HG03159 (cell line): ENCODE results near the gene PTPRM.

Experiments
- ATAC-seq: cut with Tn5 transposase; IDR thresholded peaks from one replicate; pipeline ENCODE4 v1.9.1; 2021; ENCODE audit warnings: mild to moderate bottlenecking, moderate library complexity; ENCODE audit not compliant: unreplicated experiment

PTPRM gene

DNA sequence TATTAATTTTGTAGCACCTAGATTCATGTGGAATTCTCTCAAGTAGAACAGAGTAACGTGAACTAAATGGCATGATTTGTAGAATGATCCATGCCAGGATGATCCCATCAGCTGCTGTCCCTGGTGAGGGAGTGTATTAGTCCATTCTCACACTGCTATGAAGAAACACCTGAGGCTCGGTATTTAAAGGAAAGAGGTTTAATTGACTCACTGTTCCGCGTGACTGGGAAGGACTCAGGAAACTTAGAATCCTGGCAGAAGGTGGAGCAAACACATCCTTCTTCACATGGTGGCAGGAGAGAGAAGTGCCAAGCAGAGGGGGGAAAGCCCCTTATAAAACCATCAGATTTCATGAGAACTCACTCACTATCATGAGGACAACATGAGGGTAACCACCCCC is 312.6 kb downstream of the PTPRM start:
- ATAC-seq, result no peak

DNA sequence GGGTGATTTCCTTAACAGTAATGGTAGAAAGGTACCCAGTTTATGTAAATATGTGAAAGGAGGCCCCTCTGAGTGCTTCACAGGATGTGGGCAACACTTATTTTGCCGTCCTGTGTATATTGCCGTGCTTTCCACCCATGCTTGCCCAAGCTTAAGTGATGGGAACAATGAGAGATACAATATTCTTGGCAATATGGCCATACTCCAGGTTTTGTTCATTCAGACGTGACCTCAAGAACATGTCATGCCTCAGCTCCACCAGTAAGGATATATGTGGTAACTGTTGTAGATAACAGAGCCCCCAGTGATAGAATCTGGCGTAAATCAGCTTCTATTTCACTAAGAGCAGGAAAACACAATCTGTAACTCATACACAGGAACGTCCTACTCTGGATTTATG is 318.7 kb downstream of the PTPRM start:
- ATAC-seq, result no peak

DNA sequence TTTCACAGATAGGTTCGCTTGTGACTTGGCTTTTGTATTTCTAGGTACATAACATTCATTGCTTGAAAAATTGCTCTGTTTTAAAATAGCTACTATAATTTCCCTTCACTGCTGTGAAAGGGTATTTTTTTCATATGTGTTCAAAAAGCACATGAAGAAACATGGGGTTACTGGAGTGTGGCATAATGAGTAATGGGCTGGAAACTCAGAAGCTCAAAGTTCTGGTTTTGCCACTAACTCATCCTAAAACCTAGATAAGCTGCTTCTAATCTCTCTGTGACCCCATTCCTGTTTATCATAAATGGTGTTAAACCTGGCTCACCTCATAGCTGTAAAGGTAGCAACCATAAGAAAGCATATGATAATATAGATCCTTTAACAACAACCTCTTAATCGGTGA is 319.3 kb downstream of the PTPRM start:
- ATAC-seq, result no peak

DNA sequence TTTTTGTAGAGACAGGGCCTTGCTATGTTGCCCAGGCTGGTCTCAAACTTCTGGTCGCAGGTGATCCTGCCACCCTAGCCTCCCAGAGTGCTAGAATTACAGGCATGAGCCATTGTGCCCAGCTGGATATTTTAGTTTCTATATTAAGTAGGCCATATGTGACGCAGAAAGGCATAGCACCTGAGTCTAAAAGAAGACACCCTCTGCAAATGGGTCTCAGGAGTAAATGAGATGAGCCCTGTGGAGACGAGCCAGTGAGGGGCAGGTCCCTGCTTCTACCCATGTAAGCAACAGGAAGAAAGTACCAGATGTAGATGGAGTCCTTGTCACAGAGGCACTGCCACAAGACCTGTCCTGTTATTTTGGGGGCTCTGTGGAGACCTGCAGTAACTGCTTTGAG is 322.4 kb downstream of the PTPRM start:
- ATAC-seq, result no peak

DNA sequence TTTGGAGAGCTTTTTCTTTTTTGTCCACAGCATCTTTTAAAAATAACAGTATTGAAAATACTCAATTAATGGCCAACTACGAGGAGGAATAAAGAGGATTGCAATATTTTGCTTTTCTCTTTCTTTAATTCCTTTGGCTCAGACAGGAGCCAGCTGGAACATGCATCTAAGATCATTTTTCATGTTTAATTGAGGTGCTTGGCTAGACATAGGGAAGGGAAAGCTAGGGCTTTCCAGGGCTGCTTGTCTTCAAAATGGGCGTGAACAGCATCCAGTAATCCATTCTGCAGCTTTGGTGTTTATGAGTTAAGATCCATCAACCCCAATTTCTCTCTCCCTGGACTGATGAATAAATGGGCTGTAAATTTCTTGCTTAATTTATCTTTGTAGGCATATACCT is 323.0 kb downstream of the PTPRM start:
- ATAC-seq, result no peak

DNA sequence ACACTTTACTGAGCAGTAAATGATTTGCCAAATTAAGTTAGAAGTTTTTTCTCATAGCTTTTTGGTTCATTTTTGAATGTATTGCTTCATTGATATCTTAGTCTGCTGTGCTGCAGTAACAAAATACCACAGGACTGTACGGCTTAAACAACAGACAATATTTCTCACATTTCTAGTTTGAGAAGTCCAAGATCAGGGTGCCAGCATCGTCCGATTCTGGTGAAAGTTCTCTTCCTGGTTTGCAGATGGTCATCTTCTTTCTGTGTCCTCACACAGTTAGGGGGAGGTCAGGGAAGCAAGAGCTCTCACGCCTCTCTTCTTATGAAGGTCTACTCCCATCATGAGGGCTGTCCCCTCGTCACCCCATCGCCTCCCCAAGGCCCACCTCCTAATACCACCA is 325.4 kb downstream of the PTPRM start:
- no peak for ATAC-seq

DNA sequence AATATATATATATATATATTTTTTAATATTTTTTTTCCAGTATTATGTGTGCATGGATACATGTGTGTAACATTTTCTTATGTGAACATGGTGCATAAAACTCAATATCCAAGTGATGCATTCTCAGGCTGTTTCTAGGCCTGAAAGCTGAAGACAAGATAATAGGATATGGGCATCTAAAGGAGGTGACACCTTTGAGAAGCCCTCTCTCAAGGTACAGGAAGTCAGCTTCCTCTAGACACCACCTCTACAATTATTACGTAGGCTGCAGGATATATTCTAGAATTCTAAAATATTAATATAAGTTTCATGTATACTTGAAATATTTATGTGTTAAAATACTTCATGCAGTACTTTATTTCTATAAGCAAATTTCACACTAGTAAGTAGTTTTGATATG is 327.5 kb downstream of the PTPRM start:
- ATAC-seq, result no peak

DNA sequence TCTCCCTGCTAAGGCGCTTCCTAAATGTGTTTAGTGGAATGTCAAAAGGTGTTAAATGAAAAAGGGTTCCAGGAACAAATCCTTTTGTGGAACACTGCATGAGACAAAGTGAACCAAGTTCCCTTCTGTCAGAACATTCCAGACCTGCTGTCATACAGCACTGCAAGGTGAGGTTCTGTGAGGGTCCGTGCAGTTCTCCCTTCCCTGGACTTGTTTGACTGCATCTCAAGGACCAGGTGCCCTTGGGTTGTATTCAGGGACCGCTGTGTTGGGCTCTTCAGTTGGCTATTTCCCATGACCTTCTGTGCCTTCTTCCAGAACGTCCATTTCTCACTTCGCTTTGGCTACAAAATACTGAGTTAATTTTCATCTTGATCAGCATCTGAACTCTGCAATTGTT is 328.2 kb downstream of the PTPRM start:
- no peak for ATAC-seq

DNA sequence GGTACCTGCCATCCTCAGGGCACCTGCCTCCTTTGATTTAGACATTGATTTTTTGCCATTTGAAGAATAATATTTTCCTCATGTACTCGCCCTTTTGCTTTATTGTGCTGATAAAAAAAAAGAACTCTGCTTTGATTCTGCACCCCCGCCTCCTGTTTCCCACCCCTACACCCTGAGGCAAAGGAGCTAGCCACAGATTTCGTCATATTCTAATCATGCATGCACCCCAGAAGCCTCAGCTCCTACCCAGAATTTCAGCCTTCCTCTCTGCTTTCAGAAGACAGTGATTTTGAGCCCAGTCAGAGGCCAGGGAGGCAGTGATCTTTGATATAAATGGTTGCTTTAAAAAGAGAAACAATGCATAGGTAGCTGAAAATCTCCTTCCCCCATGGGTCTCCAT is 329.0 kb downstream of the PTPRM start:
- no peak for ATAC-seq

DNA sequence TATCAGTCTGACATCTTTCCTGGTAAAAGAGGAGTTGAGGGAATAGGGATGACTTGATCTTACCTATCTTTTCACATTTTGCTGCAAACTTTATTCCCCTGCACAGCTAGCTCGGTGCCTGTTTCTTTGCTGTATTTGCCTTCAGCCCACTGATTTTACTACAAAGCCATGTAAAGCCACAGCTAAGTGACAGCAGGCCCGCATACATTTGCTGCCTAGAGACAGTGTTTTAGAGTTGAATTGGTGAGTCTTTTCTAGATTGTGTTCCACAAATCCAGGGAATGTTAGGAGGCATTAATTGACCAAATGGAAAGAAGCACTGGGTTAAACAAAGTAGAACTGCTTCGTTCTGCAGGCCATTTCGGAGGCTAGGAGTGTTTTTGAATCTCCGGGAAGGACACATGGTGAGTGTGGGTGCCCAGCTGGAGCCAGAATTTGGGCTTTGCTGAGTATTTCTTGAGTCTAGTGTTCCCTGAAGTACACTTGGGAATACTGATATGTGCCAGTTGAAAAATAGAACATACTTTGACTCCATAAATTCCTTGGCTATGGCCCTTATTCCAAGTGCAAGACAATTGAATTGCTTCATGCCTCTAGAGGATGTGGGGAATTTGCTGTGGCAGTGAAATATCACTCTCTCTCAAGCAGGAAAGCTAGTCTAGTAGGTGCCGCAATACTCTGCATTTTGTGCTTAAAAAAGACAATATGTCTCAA is 329.8 kb downstream of the PTPRM start:
- no peak for ATAC-seq

DNA sequence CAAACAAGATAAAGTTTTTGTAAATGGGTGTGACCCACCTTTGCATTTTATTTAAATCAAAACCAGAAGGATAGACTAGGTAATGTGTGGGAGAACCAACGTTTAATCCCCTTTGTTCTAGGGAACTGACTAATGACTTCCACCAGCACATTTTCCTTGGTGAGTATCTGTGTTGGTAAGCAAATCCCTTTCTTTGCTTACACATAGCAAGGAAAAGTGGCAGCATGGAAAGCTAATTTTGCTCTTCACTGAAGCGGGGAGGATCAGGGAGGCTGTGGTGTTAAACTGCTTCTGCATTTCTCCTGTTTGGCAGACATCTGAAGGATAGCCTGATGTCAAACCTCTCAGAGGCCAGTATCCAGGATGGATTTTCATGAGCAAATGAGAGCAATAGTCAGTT is 331.1 kb downstream of the PTPRM start:
- no peak for ATAC-seq

DNA sequence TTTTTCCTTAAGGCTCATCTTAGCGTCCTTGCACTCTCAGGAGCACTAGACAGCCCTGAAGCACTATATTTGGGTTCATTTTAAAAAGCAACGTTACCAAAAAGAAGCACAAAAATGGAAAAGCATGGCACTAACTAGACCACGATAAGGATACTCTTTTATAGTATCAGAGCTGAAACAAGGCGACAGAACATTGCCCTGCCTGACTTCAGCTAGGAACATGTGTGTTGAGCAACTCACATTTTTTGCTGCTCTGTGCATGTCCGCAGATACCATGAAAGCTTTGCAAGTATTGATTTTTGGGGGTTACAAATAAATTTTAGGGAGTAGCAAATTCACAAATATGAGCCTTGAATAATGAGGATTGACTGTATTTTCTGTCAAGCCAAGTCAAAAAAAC is 332.0 kb downstream of the PTPRM start:
- ATAC-seq, result no peak

DNA sequence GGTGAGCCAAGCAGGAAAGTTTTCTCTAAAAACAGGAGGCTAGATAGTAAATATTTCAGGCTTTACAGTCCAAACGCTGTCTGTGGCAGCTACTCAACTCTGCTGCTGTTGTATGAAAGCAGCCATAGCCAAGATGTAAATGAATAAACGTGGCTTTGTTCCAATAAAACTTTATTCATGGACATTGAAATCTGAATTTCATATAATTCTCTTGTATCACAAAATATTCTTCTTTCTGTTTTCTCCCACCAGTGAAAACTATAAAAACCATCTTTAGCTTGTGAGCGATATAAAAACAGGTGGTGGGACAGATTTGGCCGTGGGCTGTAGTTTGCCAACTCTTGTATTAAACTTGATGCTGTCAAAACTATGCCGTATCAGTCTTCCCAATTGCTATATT is 333.0 kb downstream of the PTPRM start:
- no peak for ATAC-seq

DNA sequence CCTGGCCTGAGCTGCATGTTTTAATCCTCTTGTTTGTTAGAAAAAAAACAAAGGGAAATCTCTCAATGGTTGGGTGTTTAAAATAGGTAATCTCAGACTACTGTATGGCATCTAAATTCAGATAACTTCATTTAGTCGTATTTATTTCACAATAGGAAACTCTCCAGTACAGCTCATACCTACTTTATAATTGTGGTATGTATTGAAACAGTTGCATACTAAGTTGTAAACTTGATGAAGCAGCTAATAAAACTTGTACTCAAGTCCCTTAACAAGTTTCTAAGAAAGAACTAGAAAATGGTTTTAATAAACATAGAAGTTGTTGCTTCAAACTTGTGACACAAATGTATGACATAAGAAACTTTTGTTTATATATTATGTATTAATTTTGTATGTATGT is 334.5 kb downstream of the PTPRM start:
- no peak for ATAC-seq

DNA sequence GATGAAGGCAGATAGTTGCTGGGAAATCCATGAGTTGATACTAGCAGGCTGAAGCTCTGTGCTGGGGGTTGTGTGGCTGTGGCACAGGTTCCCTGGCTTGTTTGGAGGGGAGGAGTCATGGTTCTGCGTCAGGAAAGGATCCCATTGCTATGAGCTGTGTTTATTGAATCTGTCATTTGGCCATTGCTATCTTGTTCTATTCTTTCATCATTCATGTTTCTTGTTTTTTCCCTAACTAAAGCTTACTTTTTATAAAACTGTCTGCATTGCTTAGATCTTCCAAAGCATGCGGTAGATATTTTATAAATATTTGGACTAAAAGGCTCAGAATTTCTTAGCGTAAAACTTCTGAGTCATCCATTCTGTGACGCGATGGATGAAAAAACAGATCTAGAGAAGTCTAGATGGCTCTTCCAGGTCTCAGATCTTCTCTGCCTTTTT is 335.3 kb downstream of the PTPRM start:
- no peak for ATAC-seq

DNA sequence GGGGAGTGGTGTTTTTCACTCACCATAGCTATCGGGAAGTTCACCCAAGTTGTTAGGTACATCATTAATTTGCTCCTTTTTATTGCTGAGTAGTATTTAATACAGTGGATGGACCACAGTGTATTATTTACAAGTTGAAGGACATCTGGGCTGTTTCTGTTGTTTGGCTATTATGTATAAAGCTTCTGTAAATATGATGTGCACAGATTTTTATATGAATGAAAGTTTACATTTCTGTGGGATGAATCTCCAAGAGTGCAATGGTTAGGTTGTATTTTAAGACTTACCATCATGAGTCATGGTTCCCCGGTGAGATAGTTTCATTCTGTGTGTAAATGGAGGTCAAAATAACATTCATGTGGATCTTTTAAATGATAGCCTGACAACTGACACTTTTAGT is 337.4 kb downstream of the PTPRM start:
- ATAC-seq, result no peak

DNA sequence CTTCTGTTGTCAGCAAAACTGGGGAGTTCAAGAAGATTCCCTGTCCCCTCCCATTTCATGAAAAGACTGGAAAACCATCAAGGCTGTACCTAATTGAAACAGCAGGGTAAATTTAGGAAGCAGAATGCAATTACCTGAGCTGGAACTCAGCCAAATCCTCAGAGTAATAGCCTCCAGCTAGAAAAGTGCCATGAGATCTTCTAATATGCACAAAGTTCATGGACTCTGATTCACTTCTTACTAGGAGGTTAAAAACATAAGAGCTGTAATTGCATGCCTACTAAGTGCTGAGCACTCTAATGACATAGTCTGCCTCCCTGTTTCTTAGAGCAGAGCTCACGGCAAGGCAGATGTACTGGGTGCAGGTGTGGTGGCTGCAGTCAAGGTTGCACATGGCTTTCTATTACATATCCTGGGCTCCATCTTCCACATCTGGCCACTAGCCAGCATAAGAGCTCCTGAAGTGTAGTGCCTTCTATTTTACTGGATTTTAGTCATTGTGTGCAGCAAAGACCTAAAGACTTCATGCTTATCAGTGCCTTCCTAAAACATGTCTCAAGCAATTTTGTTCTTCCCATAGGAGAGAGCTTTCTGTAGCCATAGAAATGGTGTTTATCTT is 341.7 kb downstream of the PTPRM start:
- ATAC-seq, result no peak

DNA sequence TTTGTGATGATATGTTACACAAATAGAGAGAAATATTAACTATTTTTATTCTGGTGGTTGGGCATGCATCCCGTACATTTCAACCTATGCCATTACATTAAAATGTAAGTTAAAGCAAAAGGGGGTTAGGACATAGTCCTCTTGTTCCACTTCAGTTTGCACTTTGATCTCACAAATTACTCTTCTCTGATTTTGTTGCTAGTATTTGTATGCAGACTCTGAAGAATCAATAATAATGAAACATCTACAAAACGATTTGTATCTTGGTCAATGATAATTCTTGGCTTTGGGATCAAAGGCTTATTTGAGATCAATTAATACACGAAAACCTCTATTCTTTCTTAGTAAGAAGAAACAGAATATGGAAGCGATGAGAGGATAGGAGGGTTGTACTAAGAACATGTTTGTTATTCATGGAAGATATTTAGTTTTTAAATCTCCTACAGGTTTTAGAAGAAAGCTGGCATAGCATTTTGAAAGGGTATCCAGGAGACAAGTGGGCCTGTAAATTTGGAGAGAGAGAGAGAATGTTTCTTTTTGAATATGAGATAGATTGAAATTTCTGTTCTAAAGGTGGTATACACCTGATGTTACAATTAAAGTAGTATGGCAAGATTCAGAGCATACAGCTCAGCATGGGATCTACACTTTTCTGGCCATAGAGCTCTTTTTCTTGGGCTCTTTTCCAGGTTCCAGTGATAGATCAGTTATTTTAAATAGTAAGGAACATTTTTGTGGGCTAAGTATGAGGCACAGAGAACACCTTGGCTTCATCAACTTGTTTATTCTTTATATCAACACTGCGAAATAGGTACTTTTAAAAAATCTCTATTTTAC is 347.9 kb downstream of the PTPRM start:
- ATAC-seq, result no peak

DNA sequence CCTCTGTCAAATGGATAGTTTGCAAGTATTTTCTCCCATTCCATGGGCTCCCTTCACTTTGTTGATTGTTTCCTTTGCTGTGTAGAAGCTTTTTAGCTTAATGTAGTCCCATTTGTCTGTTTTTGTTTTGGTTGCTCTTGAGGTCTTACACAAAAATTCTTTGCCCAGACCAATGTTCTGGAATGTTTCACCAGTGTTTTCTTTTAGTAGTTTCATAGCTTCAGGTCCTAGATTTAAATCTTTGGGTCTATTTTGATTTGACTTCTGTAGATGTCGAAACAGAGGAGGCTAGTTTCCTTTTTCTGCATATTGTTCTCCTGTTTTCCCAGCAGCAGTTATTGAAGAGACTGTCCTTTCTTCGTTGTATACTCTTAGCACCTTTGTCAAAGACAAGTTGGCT is 351.6 kb downstream of the PTPRM start:
- ATAC-seq, result no peak

DNA sequence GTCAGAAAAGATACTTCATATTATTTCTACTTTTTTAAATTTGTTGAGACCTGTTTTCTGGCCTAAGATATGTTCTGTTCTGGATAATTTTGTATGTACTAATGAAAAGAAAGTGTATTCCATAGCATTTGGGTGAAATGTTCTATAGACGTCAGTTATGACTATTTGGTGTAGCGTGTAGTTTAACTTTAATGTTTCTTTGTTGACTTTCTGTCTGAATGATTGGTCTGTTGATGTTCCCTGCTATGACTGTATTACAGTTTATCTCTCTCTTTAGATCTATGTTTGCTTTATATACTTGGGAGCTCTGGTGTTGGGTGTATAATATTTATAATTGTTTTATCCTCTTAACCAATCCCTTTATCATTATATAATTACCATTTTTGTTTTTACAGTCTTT is 352.4 kb downstream of the PTPRM start:
- ATAC-seq, result no peak

DNA sequence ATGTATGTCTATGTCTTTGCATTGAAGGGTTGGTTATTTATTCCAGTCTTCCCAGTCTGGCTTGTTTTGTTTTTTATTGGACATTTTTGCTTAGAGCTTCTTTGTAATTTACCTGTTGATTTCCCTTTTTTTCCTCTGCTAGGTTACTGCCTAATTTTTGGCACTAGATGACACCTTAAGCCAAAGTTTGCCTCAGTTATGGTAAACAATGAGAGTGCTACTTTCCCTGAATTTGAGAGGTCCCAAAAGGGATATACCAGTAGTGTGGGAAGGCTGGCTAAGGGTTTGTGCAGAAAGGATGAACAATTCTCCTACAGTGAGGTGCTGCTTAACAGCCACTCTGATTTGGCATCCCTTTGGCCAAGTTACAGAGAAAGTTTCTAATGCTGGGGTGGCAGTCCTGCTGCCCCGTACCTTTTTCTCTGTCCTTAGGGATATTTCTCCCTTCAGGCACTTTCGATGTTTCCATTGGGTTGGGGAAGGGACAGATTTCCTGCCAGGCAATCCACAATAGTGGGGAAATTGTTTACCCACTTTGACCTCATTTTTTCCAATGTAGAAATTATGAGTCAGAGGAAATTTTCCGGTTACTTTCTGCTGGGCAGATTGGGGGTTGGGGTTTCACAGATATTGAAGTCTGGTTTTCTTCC is 354.9 kb downstream of the PTPRM start:
- ATAC-seq, result no peak

DNA sequence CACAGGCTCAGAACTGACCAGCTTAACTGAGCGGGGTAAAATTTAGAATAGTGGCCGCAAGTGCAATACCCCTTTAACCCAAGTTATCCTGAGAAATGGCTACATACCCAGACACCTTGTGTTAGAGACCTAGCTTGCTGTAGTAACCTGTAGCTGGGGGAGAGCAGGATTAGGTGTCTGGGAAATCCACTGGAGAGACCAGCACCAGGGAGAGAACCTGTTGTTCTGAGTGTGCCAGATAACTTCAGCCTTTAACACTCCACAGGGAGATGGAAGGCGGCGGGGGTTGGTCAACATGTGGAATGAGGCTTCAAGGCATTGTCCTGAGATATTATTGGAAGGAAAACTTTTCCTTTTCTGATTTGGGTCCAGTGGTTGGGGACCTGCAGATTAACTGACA is 356.0 kb downstream of the PTPRM start:
- ATAC-seq, result no peak
